AG10803 (cell line): ENCODE measurements around the gene UQCRH.

Experiments used
- DNase-seq: peaks from one replicate; pipeline ENCODE4 v3.0.0; 2010; ENCODE audit warnings: low read depth
- H3K4me3 ChIP-seq: 2 replicates; pipeline ENCODE4 v1.5.1; 2011; ENCODE audit warnings: mild to moderate bottlenecking, low read length, control low read depth
- TF ChIP-seq, protein P1 (sequence below): conservative IDR thresholded peaks from 2 replicates; pipeline ENCODE4 v1.5.1; 2011; ENCODE audit warnings: mild to moderate bottlenecking, low read length, control low read depth, inconsistent platforms

UQCRH gene

GRCh38 chr1:46303038-46303871 is at the start of gene UQCRH, which contains the start of gene LRRC41:
UQCRH (plus strand) TSS chr1:46303698; CDS start chr1:46303767, 69 bp downstream.
LRRC41 (minus strand) TSS chr1:46303616; CDS start chr1:46303322, 294 bp downstream.
- peak; percentile 99 for DNase-seq
- TF ChIP-seq, protein P1, sequence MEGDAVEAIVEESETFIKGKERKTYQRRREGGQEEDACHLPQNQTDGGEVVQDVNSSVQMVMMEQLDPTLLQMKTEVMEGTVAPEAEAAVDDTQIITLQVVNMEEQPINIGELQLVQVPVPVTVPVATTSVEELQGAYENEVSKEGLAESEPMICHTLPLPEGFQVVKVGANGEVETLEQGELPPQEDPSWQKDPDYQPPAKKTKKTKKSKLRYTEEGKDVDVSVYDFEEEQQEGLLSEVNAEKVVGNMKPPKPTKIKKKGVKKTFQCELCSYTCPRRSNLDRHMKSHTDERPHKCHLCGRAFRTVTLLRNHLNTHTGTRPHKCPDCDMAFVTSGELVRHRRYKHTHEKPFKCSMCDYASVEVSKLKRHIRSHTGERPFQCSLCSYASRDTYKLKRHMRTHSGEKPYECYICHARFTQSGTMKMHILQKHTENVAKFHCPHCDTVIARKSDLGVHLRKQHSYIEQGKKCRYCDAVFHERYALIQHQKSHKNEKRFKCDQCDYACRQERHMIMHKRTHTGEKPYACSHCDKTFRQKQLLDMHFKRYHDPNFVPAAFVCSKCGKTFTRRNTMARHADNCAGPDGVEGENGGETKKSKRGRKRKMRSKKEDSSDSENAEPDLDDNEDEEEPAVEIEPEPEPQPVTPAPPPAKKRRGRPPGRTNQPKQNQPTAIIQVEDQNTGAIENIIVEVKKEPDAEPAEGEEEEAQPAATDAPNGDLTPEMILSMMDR: no peak
- peak within 1 kb of the TSS; percentile 92 for H3K4me3 ChIP-seq

- TF ChIP-seq, protein P1: no peak
- DNase-seq: no peak
- H3K4me3 ChIP-seq: no peak overlapping the region
Measured at GRCh38 chr1:46254668-46255067, 48.8 kb upstream of the UQCRH start.

GRCh38 chr1:46256523-46256922 is 47.0 kb upstream of the UQCRH start:
- TF ChIP-seq, protein P1: no peak
- DNase-seq: no peak
- H3K4me3 ChIP-seq: no peak overlapping the region

- H3K4me3 ChIP-seq: no peak overlapping the region
- TF ChIP-seq, protein P1: no peak
Measured at GRCh38 chr1:46262508-46262907, 41.0 kb upstream of the UQCRH start.

GRCh38 chr1:46263146-46263545 is 40.4 kb upstream of the UQCRH start:
- no peak overlapping the region for H3K4me3 ChIP-seq
- TF ChIP-seq, protein P1: no peak
- no peak for DNase-seq

More at GRCh38 chr1:46262508-46262907, 41.0 kb upstream of the UQCRH start:
- no peak for DNase-seq

GRCh38 chr1:46268578-46268977 is 34.9 kb upstream of the UQCRH start:
- TF ChIP-seq, protein P1: no peak
- H3K4me3 ChIP-seq: no peak overlapping the region
- DNase-seq: no peak
